ENCODE measurements around the gene RSRP1.

RSRP1 gene

GRCh38 chr1:25216123-25216522, 31.1 kb downstream of the RSRP1 start:
- DNase-seq: no peak

DNA sequence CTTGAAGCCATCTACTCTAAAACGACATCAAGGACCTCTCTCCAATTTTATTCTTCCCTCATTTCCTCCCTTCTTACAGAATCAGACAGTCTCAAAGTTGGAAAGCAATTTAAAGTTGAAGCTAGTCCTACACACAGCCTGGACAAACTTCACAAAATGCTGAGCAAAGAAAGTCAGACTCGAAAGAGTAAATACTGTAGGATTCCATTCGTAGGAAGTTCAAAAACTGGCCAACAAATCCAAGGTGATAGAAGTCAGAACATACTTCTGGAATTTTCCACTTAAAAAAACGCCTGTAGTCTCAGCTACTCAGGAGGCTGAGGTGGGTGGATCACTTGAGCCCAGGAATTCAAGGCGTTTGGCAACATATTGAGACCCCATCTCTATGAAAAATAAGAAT, 34.5 kb downstream of the RSRP1 start:
- DNase-seq: no peak

DNA sequence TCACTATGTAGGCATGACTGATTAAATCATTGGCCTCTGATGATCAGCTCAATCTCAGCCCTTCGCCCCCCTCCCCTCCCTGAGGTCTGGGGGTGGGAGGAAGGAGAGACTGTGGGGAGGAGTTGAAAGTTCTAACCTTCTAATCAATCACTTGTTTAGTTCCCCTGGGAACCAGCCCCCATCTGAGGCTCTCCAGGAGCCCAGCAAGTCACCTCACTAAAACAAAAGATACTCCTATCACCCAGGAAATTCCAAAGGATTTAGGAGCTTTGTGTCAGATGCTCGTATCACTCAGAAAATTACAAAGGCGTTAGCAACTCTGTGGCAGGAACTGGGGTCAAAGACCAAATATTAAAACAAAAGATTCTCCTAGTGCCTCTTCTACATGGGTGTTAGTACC, 36.5 kb downstream of the RSRP1 start:
- no peak for DNase-seq

DNA sequence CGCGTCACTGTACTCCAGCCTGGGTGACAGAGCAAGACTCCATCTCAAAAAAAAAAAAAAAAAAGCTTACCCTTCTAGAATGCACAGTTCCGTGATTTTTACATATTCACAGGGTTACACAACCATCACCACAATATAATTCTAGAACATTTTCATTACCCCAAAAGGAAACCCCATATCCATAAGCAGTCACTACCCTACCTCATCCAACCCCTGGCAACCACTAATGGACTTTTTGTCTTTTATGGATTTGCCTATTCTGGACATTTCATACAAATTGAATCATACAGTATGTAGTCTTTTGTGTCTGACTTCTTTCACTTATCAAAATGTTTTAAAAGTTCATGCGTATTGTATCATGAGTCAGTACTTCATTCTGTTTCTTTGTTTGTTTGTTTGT, 37.7 kb downstream of the RSRP1 start:
- no peak for DNase-seq

- DNase-seq: no peak
These were observed 38.6 kb downstream of the RSRP1 start for GRCh38 chr1:25208561-25209222.

GRCh38 chr1:25208092-25208491, 39.2 kb downstream of the RSRP1 start:
- no peak for DNase-seq

DNA sequence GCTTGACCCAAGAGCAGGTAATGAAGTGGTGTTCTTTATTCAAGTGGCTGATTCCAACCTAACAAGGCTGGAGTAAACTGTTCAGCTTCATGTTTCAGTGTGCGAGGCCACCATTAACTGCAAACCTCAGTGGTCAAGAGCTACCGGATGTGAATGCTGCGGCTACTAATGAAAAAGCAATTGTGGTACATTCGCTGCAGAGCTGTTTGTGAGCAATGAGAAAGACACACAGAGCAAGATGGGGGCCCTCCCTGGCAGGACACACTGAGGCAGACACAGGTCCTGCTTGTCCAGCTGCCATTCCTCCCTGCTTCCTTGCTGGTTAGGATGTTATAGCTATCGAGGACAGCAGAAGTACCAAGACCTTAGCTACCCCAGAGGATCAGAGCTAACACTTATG, 41.1 kb downstream of the RSRP1 start:
- no peak for DNase-seq

DNA sequence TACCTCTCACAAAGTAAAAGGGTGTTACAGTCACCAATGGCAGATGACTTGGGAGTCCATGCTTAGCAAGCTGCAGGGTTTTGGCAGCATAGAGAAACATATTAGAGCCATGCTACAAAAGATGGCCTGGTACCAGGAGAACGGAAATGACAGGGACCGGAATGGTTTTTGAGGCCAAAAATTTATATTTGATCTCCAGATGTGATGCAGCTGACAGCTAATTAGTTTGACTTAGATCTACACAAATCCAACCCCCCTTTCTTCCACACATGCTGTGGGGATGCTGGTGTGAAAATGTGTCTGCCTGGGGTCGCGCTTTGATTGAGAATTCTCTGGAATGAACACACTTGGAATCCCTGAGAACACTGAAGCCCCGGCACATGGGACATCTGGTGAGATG, 41.5 kb downstream of the RSRP1 start:
- no peak for DNase-seq

DNA sequence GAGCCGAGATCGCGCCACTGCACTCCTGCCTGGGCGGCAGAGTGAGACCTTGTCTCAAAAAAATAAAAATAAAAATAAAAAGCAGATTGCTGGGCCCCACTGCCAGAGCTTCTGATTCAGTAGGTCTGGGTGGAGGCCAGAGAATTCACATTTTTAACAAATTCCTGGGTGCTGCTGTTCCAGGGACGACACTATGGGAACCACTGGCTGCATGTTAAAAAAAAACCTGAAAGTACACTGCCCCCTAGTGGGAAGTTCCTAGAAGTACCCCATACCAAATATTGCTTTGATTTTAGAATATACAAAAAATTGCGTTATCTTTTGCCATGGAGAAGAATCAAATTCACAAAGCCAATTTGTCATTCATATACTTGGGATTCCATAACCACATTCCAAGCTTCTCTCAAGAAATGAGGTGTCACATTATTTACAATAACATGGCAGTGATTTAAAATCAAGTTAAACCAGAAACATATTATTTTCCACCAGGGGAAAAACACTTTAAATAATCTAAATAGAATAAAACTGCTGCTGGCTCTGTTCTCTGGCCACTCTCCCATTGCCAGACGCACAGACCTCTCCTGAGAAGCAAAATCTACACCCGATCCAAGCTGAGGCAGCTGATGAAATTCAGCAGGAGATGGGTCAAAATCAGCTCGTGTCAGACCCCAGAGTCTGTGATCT, 42.3 kb downstream of the RSRP1 start:
- DNase-seq: no peak

GRCh38 chr1:25201006-25201405, 46.2 kb downstream of the RSRP1 start:
- no peak for DNase-seq

- DNase-seq: no peak
These were observed 47.2 kb downstream of the RSRP1 start for GRCh38 chr1:25199819-25200620.

- no peak for DNase-seq
These were observed 48.5 kb downstream of the RSRP1 start for GRCh38 chr1:25198663-25199252.

DNA sequence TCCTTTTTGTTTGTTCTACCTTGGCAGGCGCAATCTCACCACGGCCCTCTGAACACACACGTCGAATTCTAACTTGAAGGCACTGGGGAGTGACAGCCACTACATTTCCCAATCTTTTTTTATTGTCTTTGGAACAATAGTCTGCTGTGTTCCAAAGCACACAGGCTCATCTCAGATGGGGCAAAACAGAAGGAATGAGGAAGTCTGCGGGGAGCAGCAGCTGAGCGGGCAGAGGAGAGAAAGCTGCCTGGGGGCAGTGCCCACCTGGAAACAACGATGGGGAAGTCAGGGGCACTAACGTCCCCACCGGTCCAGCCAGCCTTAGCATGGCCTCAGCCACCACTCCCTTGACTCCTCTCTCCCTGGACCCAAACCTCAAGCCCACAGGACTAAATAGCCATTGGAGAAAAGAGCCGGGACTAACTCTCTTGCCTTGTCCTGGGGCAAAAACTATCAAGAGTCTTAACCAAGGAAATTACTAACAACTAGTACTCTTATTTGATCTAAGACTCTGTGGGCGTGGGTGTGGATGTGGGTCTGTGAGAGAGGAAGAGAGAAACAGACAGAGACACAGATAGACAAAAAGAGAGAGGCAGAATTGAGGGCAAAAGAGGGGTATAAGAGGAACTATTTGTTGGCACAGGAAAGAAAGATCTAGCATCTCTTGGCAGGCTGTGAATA, 49.1 kb downstream of the RSRP1 start:
- DNase-seq: no peak

DNA sequence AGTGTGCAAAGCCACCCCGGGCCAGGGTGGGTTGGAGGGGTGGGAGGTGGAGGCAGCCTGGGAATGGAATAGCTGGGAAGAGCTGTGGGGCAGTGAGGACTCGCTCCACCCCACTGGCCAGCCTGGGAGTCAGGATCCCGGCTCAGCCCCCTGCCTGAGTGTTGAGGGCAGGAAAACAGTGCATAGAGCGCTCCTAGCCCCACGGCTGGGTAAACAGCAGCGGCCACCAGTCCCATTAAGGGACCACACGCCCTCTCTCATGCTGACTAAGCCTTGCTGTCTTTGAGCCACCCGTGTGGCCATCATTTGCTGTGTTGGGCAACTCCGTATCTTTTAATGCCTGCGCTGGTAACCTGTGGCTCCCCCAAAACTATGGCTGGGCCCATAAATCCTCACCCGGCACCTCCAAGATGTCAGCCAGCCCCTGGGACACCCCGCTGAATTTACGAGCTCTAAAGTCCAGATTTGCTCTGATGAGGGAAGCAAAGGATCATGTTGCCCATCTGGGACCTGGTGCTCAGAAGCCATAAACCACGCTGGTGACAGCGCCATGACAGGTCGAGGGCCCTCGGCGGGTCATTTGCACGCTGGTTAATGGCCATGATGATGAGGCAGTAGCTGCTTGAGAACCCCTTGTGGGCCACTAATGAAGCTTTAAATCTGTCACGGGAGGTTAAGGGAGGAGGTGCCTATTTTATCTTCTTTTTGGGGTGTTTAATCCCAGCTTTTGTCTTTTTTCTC, 49.8 kb downstream of the RSRP1 start:
- DNase-seq: no peak

- DNase-seq: no peak
These were observed 50.4 kb downstream of the RSRP1 start for GRCh38 chr1:25196830-25197229.

DNA sequence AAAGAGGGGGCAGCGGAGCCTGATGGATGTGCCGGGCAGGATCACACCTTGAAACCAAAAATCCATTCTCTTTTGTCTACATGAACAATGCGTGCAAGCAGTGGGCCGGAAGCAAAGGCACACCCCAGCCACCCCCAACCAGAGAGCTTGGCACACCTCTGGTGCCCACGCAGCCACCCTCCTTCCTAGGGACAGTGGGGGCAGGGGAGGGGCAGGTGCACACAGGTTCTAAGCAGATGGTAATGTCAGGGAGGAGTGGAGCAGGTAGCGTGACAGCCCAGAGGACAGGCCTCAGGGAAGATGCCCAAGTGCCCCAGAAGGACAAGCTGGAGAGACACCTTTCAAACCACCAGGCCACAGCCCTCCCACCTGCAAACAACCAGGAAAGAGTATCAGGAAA, 51.4 kb downstream of the RSRP1 start:
- DNase-seq: no peak

GRCh38 chr1:25194572-25195020, 52.7 kb downstream of the RSRP1 start:
- no peak for DNase-seq

DNA sequence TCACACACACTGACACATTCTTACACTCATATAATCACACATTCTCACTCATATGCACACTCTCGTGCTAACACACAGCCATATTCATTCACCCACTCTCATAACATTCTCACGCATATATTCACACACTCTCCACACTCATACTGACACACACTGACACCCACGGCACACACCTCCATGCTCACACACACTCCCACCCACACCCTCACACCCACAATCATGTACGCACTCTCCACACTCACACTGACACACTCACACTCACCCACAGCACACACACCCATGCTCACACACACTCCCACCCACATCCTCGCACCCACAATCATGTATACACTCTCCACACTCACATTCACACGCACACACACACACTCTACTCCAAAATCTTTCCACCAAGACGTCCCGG, 53.2 kb downstream of the RSRP1 start:
- DNase-seq: no peak

DNA sequence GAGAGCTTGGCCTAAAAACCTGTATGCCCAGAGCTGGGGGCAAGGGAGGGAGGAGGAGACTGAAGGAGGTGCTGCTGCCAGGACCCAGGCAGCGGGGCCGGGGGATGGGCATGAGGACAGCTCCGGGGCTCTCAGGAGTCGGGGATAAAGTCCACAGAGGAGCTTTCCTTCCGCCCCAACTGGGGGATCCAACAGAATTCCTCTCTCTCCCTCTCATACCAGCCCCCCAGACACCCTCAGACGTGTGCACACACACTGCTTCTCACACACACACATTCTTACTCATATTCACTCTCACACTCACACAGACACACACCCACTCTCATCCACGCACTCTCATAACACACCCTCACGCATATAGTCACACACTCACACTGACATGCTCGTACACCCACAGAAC, 54.0 kb downstream of the RSRP1 start:
- no peak for DNase-seq
